ENCODE results near the gene PEX13.
"Not testable (repeated sequence)": the region's sequence is repeated elsewhere in the genome, so short reads cannot be mapped to it uniquely, and the experiment has no call there.

Gene PEX13

GRCh38 chr2:60977562-60977895 is 40.0 kb upstream of the PEX13 start:
- TF ChIP-seq CTCF (IDR thresholded peaks at IDR 0.05; ENCODE audit: insufficient read depth, low read depth, low read length, missing control alignments) = no peak

DNA sequence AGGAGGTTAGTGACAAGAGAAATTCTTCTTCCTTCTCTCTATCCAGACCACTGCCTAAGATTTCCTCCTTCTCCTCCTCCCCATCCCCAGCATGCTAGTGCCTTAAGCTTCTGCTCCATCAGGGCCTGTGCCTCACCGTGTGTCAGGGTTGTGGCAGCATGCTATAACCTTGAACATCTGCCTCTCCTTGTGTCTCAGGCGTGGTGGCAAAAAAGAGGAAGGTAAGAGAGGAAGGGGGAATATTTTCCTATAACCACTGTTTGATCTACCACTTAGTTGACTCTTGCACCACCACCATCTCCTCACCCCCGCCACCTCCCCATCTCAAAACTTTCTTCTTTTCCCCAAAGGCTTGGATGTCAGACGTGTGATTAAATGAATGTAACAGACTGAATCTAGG is 38.3 kb upstream of the PEX13 start:
- TF ChIP-seq CTCF (IDR thresholded peaks at IDR 0.05; ENCODE audit: insufficient read depth, low read depth, low read length, missing control alignments) = no peak
- no peak for DNase-seq (ENCODE audit: low read depth)
- H3K4me3 ChIP-seq (ENCODE audit: low read depth, low read length) = no peak overlapping the region

More at GRCh38 chr2:60977562-60977895, 40.0 kb upstream of the PEX13 start:
- no peak overlapping the region for H3K4me3 ChIP-seq (ENCODE audit: low read depth, low read length)
- no peak for DNase-seq (ENCODE audit: low read depth)

- peak; percentile 60 for DNase-seq (ENCODE audit: low read depth)
- no peak overlapping the region for H3K4me3 ChIP-seq (ENCODE audit: low read depth, low read length)
- no peak for TF ChIP-seq CTCF (IDR thresholded peaks at IDR 0.05; ENCODE audit: insufficient read depth, low read depth, low read length, missing control alignments)
Measured at GRCh38 chr2:60980071-60980815, 37.3 kb upstream of the PEX13 start.

GRCh38 chr2:60982066-60982465 is 35.5 kb upstream of the PEX13 start:
- DNase-seq (ENCODE audit: low read depth); H3K4me3 ChIP-seq (ENCODE audit: low read depth, low read length): not testable (repeated sequence)

DNA sequence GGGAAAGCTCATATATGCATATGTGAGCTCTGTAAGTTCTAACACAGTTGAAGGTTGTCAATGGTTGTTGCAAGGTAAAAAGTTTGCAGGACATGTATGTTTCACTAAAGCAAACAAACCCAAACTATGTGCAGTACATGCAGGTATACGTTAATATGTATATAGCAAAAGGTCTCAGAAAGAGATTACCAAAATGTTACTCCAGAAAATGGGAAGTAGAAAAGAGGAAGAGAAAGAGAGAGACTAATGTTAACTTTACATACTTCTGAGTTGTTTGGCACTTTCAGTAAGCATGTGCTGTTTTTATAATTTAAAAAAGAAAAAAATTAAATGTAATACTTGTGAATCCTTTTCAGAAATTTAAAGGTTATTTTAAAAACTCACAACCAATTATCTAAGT is 32.8 kb upstream of the PEX13 start:
- no peak for DNase-seq (ENCODE audit: low read depth)
- TF ChIP-seq CTCF (IDR thresholded peaks at IDR 0.05; ENCODE audit: insufficient read depth, low read depth, low read length, missing control alignments) = no peak
- H3K4me3 ChIP-seq (ENCODE audit: low read depth, low read length) = no peak overlapping the region

- no peak overlapping the region for H3K4me3 ChIP-seq (ENCODE audit: low read depth, low read length)
- TF ChIP-seq CTCF (IDR thresholded peaks at IDR 0.05; ENCODE audit: insufficient read depth, low read depth, low read length, missing control alignments) = no peak
Measured at GRCh38 chr2:60987041-60987440, 30.5 kb upstream of the PEX13 start.

GRCh38 chr2:60987656-60988055 is 29.9 kb upstream of the PEX13 start:
- not testable (repeated sequence) for DNase-seq (ENCODE audit: low read depth); H3K4me3 ChIP-seq (ENCODE audit: low read depth, low read length)

More at GRCh38 chr2:60987041-60987440, 30.5 kb upstream of the PEX13 start:
- no peak for DNase-seq (ENCODE audit: low read depth)

GRCh38 chr2:60989259-60989658 is 28.3 kb upstream of the PEX13 start:
- H3K4me3 ChIP-seq (ENCODE audit: low read depth, low read length) = no peak overlapping the region
- DNase-seq (ENCODE audit: low read depth) = no peak
- no peak for TF ChIP-seq CTCF (IDR thresholded peaks at IDR 0.05; ENCODE audit: insufficient read depth, low read depth, low read length, missing control alignments)
